ENCODE measurements around the gene ESPNL.
"Not testable (repeated sequence)": the region's sequence is repeated elsewhere in the genome, so short reads cannot be mapped to it uniquely, and the experiment has no call there.

The ESPNL gene

GRCh38 chr2:238100049-238100820 is at the start of gene ESPNL:
ESPNL (plus strand) TSS chr2:238100340; CDS start chr2:238100420, 80 bp downstream.
- DNase-seq (ENCODE audit: low read depth in 2 of 2) = no peak

- DNase-seq (ENCODE audit: low read depth in 2 of 2) = no peak
Measured at GRCh38 chr2:238053191-238053776, 46.9 kb upstream of the ESPNL start.

- no peak for DNase-seq (ENCODE audit: low read depth in 2 of 2)
Measured at GRCh38 chr2:238055841-238056240, 44.3 kb upstream of the ESPNL start.

GRCh38 chr2:238057696-238058575 is 42.2 kb upstream of the ESPNL start:
- DNase-seq (ENCODE audit: low read depth in 2 of 2) = not testable (repeated sequence)

- no peak for DNase-seq (ENCODE audit: low read depth in 2 of 2)
Measured at GRCh38 chr2:238059505-238059904, 40.6 kb upstream of the ESPNL start.

- no peak for DNase-seq (ENCODE audit: low read depth in 2 of 2)
Measured at GRCh38 chr2:238060096-238060541, 40.0 kb upstream of the ESPNL start.

- peak; percentile 92 to 93 for DNase-seq (ENCODE audit: low read depth in 2 of 2)
Measured at GRCh38 chr2:238060542-238061314, 39.4 kb upstream of the ESPNL start, which contains the start of gene SCLY. SCLY (plus strand) TSS chr2:238061001; CDS start chr2:238061055, 54 bp downstream.

GRCh38 chr2:238061315-238062202 is 38.6 kb upstream of the ESPNL start:
- DNase-seq (ENCODE audit: low read depth in 2 of 2) = peak in 1 of 2 donors; percentile 22

- DNase-seq (ENCODE audit: low read depth in 2 of 2) = no peak
Measured at GRCh38 chr2:238063414-238064189, 36.5 kb upstream of the ESPNL start.

GRCh38 chr2:238064376-238064775 is 35.8 kb upstream of the ESPNL start:
- DNase-seq (ENCODE audit: low read depth in 2 of 2) = no peak

GRCh38 chr2:238065071-238065846 is 34.9 kb upstream of the ESPNL start:
- no peak for DNase-seq (ENCODE audit: low read depth in 2 of 2)

- DNase-seq (ENCODE audit: low read depth in 2 of 2) = no peak
Measured at GRCh38 chr2:238066218-238066617, 33.9 kb upstream of the ESPNL start.

GRCh38 chr2:238066718-238067117 is 33.4 kb upstream of the ESPNL start:
- DNase-seq (ENCODE audit: low read depth in 2 of 2) = not testable (repeated sequence)

- DNase-seq (ENCODE audit: low read depth in 2 of 2) = no peak
Measured at GRCh38 chr2:238067939-238068338, 32.2 kb upstream of the ESPNL start.

GRCh38 chr2:238069021-238069709 is 31.0 kb upstream of the ESPNL start:
- DNase-seq (ENCODE audit: low read depth in 2 of 2) = no peak

- DNase-seq (ENCODE audit: low read depth in 2 of 2) = no peak
Measured at GRCh38 chr2:238069877-238070276, 30.3 kb upstream of the ESPNL start.

- no peak for DNase-seq (ENCODE audit: low read depth in 2 of 2)
Measured at GRCh38 chr2:238075397-238075796, 24.7 kb upstream of the ESPNL start.

GRCh38 chr2:238077292-238077691 is 22.8 kb upstream of the ESPNL start:
- DNase-seq (ENCODE audit: low read depth in 2 of 2) = no peak

All from stimulated activated CD4-positive, alpha-beta T cell treated with anti-CD3 and anti-CD28 coated beads, Interleukin-1b, Interleukin-23, amount 100 ng/mL, for 1 hour (primary cell).